T-helper 9 cell (primary cell): ENCODE results near the gene RASGRP2.

Experiments used
- DNase-seq: peaks from one replicate; pipeline ENCODE4 v3.0.0-alpha.2; 2020

Gene RASGRP2

DNA sequence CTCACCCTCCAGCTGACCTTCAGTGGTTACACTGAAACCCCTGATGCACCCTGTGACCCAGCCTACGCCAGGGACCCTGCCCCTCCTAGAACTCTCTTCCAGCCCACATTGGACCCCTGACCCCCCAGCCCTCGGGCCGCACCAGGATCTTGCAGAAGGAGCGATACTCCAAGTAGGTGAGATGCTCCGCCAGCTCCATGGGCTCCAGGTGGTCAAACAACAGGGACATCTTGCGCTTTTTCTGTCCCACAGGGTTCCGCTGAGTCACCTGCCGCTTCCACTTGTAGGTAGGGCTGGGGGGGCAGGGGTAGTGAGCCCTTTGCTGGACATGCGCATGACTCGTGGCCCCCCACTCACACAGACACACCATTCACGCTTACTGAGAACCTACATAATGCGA, 4.1 kb downstream of the RASGRP2 start:
- DNase-seq = no peak

DNA sequence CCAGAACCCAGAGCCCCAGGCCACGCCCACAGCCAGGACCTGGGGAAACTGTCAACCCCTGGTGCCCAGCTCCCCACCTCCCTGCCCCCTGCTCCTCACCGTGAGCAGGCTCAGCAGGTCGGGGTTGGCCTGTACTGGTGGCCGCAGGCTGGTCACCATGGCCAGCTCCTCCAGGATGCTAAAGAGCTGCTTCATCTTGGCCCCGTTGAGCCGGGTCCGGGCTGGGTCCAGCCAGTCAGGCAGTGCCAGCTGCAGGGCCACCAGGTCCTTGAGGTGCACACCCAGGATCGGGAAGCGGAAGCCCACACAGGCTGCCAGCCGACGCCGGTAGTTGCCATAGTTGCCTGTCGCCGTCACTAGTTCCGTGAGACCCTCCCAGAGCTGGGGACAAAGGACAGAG, 7.3 kb downstream of the RASGRP2 start:
- DNase-seq = no peak

DNA sequence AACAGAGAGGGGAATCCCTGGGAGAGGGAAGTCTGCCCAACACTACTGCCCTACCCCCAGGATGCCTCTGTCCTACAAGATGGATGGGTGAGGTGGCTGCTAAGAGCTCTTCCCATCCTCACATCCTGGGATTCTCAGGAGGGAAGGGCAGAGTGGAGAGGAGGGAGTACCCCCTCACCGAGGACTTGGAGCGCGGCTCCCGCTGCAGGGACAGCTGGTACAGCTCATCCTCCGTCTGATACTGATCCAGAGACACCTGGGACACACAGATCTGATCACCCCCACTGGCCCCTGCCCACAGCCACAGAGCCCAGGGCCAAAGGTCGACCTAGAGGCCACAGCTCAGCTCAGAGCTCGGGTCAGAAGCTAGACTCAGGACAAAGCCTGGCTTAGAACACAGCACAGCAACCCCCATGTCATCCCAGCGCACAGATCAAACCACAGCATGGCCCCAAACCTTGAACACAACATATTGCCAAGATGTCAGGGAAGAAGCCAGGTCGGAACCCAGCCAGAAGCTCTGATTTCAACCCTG, 8.2 kb downstream of the RASGRP2 start:
- no peak for DNase-seq

DNA sequence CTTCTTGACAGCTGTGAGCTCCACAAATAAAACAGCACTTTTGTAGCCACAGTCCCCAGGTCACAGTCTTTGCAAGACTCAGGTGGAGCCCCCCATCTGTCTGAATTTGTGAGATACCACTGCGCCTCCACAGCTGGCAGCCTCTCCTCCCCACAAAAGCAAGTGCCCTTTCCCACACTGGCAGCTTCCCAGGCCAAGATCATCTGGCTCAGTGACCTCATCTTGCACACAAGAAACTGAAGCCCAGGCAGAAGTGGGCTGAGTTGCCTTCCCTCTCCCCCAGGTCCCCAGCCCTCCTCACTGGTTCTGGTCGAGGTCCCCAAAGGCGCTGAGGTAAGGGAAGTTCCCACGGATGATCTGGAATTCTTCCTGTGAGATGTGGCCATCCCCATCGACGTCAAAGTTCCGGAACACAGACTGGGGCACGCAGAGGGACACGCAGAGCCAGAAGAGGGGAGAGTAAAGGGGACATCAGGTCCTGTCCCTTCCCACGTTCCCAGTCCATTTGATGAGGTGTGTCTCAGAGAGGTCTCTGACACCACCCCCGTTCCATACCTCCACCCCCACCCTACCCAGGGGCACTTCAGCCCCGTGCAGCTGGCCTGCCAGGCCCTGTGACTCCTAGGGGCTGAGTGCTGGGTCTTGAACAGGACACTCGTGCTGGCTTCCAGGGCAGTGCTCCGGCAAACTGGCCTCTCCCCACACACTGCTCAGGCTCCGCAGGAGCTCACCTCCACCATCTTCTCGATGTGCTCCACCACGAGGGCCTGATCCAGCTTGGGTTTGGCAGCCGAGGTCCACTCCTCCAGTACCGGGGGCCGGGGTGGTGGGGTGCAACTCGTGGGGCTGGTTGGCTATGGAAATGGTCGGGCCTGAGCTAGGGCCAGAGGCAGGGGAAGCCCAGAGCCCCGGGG, 8.9 kb downstream of the RASGRP2 start:
- no peak for DNase-seq

DNA sequence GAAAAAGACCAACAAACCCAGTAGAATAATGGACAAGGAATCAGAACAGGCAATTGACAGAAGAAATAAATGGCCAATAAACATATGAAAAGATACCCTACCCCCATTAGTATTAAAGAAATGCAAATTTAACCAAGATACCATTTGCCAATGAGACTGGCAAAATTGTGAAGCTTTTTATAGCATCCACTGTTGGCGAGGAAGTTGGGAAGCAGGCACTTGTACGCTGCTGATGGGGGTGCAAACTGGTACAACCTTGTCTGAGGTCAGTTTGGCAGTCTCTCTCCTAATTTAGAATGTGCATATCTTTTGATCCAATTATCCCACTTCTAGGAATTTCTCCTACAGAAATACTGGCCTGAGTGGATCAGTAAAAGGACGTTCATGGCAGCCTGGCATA, 12.3 kb downstream of the RASGRP2 start:
- DNase-seq = no peak

DNA sequence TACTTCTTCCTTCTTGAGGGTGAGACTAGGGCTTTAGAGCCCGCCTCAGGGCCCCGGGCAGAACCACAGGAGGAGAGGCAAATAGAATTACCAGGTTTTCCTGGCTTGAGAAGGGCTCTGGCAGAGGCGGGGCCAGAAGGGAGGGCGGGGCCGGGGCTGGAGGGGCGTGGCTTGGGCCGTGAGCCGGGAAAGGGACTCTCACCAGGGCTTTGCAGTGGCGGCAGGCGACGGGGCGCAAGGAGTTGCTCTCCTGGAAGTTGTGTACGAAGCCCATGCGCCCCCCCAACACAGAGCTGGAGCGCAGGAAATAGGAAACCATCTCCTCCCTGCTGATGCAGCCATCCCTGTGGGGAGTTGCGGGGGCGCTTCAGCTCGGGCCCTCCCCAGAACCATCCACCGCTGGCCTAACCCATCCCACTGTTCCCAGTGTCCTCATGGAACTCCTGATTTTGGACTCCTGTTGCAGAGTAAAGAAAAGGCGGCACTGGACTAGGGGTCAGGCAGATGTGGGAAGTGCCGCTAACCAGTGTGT, 14.0 kb downstream of the RASGRP2 start:
- DNase-seq = no peak

DNA sequence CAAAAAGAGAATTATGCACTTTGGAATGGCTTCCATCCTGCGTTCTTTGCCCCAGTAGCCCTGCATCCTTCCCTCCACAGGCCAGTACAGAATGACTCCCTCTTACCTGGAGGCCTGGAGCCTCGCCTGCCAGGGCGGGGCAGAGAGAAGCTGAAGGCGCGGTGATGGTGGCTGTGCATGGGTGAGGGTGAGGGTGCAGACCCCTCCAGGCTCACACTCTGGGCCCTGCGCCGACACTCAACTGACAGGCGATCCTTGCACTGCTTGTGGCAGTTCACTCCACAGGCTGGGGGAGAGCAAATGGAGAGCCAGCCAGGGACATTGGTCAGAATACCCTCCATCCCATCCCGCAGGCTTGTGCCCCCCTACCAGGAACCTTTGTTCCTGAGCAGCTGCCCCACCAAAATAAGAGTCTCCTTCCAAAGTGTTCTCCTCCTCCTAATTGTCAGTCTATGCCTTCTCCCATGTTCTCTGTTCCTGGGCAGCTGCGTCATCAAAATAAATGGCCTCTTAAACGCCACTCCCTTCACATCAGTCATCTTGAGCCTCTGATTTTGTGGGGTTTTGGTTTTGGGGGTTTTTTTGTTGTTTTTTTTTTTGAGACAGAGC, 15.1 kb downstream of the RASGRP2 start:
- no peak for DNase-seq

DNA sequence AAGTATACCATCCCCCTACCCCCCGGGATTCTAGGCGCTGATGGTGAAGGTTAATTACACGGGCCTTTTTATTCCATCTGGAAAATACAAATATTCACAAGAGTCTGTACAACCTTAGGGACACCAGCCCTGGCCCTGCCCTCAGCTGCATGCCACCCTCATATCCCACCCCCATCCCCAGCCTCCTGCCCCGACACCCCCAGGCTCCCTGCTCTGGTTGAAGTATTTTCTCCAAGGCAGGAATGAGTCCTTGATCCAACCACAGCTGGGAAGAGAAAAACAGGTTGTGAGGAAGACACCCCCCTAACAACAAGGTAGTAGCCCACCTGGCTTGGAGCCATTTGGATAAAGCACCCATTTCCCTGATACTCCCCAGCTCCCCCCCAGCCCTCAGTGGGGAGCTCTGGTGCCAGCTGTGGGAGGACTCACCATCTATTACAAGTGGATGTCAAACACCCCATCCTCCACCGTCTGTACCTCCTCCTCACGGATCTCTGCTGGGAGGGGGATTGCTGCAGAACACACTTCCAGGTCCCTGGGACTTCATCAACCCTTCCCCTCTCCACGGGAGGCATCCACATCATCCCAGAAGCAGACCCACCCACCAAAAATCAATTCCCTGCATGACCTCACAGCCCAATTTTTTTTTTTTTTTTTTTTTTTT, 16.9 kb downstream of the RASGRP2 start:
- no peak for DNase-seq

DNA sequence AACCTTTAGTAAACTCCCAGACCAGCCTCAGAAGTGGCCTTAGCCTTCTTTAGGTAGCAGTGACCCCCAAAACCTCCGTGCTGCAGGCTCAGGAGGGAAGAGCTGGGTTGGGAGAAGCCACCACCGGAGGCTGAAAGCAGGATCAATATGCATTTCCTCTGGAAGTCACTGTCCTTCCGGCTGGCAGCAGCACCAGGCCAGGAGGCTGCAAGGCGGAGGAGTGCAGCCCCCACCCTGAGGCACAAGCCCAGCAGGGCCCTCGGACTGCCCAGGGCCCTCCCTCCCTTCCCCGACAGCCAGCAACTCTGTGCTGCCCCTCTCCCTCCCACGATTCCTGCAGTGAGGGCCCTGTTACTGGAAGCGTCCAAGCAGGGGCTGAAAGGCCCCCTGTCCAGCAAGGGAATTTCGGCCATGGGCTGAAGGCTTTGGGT, 17.7 kb downstream of the RASGRP2 start:
- DNase-seq = no peak

DNA sequence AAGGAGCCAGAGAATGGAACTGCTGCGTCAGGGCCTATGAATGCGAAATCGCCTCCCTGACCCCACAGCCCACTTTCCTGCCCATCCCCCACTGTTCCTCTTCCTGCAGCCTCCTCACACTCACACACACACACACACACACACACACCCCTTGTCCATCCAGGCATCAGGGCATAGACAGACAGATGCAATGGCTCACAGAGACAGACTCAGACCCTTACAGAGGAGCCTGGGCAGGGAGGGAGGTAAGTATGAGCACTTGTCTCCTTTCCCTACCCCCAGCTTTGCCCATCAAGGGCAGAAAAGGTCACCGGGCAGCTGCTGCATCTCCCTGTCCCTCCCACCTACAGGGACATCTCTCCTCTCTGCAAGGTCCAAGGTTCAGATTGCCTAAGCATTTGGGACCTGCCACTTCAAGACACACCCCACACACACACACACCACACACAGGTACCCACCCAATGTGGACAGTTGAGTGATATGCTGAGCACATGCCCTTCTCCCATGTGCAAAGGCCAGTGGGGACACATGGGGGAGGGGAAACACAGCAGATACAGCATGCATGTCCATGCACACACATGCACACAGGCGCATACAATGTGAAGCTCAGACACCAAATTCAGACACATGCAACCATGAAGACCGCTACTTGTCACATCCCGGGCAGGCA, 18.9 kb downstream of the RASGRP2 start:
- DNase-seq = no peak

DNA sequence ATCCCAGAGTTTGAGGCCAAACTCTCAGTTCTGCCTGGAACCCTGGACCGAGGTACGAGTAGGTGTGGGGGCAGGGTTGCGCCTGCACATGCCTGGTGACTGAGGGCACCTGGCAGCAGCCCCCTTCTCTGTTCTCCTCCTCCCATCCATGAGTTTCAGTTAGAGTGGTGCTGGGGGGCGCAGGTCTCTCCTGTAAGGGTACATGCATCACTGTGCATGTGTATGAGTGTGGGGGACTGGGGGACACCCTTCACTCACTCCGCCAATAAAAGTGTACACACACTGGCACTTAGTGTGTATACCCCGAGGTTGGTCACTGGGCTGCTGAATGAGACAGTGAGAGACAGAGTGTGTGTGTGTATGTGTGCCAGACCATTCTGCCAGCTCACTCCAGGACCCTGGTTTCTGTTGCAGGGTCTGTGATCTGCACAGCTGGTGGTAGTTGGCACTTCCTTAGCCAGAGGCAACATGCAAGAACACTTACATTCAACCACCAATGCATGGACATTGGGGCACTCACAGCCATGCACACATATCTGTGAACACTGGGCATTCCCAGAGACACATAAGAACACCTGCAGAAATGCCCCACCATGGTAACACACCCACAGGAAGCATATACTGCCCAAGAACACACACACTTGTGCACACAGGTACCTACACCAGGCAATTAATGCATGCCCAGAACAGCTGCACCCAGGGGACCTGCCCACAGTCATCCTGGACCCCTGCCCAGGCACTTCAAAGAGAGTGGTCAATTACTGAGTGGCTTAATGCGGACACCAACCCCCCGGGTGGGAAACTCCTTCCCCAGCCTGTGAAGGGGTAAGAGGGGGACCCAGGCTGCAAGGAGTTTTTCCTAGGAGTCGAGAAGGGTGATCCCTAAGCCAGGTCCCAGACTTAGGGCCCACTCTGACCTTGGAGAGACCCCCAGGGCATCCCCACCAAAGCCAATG, 19.8 kb downstream of the RASGRP2 start:
- DNase-seq = no peak

DNA sequence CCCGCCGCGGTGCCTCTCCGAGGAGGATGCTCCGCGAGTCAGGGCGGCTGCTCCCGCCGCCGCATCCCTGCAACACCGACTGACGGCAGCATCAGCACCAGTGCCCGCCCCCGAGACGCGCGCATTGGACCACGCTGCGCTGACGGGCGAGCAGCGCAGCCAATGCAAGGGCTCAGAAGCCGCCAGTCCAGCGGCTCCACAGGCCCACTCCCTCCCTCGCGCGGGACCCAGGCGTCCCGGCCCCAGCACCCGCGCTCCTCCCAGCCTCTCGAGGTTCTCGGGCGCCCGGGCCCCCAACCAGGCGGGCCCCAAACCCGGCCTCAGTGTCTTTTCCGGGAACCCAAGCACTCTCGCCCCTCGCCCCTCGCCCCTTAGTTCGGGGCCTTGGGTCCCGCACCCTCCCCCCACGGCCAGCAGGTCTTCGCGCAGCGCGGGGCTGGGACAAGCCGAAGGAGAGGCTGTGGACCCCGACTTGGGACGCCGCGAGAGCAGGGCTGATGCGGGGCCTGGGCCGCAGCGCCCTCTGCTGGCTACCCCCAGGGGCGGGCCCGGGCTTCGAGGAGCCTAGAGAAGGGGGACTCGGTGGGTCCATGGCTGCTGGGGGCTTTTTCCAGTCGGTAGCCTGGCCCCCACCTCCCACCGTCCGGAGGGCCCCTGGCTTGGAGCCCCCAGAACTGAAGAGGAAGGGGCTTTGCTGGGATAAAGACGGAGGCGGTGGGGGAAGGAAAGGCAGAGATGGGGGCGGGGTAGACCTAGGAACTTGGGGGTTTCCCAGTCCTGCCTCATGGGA, 20.6 kb downstream of the RASGRP2 start, which contains the start of gene NRXN2:
NRXN2 (minus strand) TSS at position 81 of the 790 bp plus-strand sequence. CDS start 9,498 bp downstream, outside the sequence.
- DNase-seq = peak; percentile 78

DNA sequence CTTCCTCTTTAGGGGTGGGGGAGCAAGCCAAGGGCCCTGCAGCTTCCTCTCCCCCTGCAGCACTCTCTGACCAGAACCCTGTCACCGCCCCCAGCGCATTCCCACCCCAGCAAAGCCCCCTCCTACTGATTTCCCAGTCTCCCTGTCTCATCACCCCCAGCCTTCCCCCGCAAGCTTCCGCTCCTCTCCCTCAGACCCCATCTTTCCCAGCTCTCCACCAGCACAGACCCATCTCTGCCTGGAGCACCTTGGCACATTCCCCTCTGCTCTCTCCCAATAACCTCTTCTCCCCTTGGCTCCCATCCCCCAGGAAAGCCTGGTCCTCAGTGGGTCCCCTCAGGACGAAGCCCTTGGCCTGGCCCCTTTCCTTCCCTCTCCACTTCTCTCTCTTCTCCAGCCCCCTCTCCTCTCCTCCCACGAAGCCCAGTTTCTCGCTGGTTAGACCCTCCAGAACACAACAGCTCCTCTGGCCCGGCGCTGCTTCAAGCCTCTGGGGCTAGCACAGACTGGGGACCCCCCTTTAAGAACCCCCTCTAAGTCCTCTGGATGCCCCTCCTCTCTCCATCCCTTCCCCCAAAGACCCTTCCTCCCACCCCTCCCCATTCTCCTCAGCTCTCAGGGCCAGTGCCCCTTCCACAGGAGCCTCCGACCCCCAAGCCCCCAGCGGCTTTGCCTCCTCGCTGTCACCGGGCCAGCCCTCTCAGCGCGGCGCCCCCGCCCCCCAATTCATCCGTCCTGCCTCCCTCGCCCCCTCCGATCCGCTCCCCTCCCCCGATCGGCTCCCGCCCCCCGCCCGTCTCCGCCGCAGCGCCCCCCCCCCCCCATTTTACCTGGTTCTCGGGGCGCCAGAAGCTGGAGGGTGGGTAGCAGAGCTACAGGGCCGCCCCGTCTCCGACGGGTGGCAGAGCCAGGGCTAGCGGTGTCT, 21.5 kb downstream of the RASGRP2 start:
- DNase-seq = no peak

DNA sequence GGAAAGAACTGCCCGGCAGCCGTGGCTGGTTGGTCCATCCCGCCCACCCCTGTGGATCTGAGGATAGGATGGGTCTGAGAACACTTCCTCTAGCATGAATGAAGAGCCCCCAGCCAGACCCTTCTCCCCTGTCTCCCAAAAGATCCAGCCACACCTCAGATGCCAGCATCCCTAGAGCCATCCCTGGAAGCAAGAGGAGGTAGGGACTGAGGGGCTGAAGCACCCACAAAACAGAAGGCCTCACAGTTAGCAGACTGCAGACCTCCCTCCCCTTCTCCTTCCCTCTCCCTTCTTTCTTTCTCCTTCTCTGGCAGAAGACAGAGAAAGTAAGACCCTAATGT, 22.6 kb downstream of the RASGRP2 start:
- DNase-seq = no peak

DNA sequence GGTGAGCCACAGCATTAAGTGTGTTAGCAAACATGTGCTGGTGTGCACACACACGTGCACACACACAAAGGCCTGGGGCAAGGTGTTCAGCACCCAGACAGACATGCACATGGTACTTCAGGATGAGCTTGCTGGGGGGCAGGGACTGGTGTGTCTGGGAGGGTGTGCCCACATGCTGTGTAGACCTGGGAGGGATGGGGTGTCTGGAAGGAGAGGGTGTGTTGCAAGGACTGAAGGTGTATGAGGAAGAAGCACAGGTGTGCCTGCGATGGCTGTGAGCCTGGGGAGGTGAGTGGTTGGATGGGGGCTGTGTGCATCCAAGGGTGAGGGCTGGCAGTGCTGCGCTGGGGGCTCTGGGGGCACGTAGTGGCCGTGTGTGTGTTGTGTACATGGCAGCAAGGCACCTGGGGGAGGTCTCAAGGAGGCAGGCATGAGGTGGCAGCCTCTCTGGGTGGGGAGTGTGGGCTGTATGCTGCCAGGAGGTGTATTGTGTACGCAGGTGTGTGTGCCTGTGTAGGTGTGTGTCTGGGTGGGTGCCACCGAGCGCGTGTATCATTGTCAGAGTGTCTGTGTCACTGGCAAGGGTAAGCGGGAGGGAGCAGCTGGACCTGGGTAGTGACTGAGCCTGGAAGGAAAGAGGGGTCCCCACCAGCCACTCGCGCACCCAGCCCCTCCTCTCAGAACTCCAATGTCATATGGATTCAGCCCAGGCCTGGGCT, 23.1 kb downstream of the RASGRP2 start:
- no peak for DNase-seq

DNA sequence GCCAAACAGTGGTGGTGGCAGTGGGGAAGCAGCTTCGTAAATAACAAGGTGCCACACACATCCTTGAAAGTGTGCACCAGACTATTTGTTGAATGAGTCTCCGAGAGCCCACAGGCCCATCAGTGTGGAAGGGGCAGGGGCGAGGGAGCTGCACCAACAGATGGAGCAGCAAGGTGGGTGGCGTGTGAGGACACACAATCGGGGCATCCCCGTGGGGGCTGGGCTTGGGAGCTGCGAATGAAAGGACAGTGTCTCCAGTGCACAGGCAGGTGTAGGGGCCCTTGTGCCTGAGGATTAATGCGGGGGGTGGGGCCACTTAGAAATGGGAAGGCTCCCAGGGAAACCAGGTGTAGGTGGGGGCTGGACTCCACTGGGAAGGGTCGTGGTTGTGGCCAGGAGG, 23.8 kb downstream of the RASGRP2 start:
- no peak for DNase-seq

DNA sequence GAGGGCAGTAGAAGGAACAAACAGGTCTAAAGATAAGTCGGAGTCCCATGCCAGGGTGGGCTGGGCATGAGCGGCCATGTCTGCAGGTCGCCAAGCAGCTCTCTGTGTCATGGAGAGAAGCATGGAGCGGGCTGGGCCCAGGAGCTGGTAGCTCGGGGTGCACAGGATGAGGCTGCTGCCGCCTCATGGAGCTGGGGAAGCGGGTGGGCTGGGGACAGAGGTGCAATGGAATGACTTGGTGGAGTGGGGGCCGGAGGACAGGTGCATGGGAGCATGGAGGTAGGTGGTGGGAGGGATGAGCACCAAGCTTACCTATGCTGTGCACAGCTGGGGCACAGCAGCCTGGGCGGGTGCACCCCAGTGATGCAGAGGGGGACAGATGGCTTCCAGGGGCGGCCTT, 24.5 kb downstream of the RASGRP2 start:
- no peak for DNase-seq

DNA sequence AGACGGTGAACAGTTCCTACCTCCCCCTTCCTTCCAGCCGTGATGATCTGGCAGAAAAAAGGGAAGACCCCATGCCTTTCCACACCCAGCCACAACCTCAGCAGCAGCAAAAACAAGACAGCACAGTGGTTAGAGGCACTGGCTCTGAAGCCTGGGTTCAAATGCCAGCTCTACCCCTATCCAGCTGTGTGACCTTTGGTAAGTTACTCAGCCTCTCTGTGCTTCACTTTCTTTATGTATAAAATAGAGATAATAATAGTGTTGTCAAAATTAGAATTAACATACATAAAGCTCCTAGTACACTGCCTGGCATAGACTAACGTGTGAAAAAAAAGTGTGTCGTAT, 25.2 kb downstream of the RASGRP2 start:
- DNase-seq = no peak
